GM19455 (cell line): ENCODE measurements around the gene ZNF335.
"Not testable (repeated sequence)": the region's sequence is repeated elsewhere in the genome, so short reads cannot be mapped to it uniquely, and the experiment has no call there.

ENCODE experiments used
- ATAC-seq: cut with Tn5 transposase; IDR thresholded peaks from one replicate; pipeline ENCODE4 v1.9.1; 2021; ENCODE audit not compliant: unreplicated experiment

Gene ZNF335

DNA sequence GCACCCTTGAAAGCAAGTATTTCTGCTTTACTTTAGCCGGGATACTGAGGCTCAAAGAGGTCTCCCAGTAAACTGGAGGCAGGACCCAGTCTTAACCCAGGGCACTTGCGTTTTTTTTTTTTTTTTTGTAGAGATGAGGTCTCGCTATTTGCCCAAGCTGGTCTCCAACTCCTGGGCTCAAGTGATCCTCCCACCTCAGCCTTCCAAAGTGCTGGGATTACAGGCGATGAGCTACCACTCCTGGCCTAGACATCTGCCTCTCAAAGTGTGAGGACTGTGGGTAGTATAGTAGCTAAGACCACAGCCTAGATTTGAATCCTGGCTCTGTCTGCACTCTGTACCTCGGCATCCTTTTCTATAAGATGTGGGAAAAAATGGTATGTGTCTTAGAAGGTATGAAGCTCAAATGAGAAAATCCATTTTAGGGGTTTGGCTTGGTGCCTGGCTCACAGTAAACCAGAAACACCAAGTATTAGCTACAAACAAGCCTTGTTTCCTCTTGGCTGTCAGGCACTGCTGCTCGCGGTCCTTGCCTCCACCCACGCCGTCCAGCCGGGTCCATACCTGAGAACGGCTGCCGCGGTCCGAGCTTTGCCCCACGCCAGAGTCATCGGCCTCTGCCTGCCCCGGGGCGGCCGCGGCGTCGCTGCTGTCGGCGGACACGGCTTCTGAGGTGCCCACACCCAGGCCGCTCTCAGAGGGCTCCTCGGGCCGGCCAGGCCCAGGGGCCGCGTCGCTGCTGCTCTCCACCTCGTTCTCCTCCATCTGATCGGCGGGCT lies 1.2 kb downstream of the ZNF335 start:
- ATAC-seq, result peak; percentile 5

GRCh38 chr20:45969712-45970634 lies 2.0 kb downstream of the ZNF335 start:
- no peak for ATAC-seq

GRCh38 chr20:45968801-45969711 lies 2.9 kb downstream of the ZNF335 start:
- ATAC-seq, result no peak

DNA sequence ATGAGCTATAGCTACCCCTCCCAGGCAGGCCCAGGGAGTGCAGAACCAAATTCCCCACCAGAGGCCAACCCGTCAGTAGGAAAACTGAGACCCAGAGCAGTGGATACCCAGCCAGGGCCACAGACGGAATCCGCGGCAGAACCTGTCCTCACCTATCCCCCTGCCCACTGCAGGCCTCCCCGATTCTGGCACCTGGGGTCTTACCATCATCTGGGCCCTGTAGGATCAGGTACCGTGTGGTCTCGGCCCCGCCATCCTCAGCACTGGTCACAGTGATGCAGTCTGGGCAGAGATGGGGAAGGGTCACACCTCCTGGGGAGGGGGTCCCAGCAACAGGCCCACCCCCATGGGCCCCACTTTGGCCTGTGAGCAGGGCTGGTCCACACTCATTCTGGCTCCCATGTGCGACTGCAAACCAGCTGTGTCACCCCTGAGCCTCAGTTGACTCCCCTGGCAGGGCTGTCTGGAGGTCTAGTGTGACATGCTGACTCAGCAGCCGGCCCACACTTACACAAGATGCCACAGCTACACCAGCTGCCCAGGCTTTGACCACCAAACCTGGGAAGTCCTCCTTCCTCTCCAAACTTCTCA lies 3.8 kb downstream of the ZNF335 start:
- no peak for ATAC-seq

DNA sequence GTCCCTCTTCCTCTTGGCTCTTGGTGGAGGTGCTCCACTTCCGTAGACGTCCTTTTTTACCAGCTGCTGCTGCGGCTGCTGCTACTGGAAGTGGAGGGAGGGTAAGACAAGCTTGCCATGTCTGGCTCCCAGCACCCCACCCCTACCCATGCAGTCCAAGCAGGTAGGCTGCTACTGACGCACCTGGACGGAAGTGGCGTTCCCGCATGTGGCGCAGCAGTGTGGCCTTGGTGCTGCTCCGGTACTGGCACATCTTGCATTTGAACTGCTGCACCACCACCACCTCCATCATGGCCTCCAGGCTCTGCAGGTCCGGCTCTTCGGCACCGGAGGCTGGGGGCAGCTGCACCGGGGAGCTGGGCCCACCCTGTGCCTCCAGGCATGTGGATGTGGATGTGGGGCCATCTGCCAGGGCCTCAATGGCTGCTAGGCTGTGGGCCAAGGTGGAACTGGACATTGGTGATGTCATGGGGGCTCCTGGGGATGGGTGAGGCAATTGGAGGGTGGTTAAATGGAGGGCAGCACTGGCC lies 4.4 kb downstream of the ZNF335 start:
- no peak for ATAC-seq

- ATAC-seq, result no peak
Observed at GRCh38 chr20:45965169-45966002, 6.6 kb downstream of the ZNF335 start.

- no peak for ATAC-seq
Observed at GRCh38 chr20:45964006-45964400, 8.0 kb downstream of the ZNF335 start.

DNA sequence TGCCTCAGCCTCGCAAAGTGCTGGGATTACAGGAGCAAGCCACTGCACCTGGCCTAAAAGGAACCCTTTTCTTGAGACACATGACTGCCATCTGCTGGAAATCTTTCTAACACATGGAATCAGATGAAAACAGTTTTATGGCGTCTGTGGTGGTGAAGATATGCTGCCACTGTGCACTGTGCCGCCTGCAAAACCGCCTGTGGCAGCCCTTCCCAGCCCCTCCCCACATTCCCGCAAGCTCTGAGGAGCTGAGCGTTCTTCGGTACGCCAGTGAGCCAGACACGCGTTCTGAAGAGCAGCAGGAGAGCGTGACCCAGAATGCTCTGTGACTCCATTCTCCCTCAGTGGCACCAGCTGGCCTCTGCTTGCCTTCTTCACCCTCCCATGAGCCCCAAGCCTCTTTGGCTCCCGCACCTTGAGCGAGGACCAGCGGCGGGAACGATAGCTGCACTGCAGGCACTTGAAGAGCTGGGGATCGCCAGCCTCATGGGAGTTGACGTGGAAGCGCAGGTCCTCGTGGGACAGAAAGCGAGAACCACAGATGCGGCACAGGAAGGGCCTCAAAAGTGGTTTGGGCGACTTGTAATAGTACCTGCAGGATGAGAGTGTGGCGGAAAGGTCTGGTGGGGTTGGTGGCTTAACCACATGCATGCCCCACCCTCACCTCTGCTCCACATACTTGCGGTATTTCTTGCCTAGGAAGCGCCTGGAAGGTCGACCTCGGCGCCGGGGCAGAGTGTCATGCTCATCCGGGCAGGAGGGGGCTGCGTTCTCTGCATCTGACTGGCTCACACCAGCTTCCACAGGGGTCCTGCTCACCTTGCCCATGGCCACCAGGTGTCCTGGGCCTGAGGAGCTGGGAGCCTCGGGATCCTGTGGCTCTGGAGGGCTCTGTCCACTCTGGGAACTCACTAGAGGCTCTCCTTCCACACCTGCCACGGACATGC lies 8.7 kb downstream of the ZNF335 start:
- no peak for ATAC-seq

- no peak for ATAC-seq
Observed at GRCh38 chr20:45962031-45962755, 9.8 kb downstream of the ZNF335 start.

GRCh38 chr20:45959956-45960630 lies 11.9 kb downstream of the ZNF335 start:
- no peak for ATAC-seq

DNA sequence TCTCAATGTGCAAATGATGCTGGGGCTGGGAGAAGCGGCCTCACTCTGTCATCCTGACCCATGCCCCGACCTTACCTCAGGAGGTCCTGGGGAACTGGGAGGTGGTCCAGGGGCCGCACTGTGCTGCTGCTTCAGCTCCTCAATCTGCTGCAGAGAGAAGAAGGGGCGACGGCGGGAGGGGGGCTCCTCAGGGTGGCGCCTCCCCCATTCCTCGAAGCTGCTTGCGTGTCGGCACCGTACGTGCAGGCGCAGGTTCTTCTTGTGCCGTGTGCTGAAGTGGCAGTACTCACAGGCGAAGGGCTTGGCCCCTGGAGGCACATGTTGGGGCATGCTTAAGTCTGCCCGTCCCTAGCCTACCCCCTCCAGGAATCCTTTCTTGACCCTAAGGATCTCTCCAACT lies 12.9 kb downstream of the ZNF335 start:
- ATAC-seq, result no peak

DNA sequence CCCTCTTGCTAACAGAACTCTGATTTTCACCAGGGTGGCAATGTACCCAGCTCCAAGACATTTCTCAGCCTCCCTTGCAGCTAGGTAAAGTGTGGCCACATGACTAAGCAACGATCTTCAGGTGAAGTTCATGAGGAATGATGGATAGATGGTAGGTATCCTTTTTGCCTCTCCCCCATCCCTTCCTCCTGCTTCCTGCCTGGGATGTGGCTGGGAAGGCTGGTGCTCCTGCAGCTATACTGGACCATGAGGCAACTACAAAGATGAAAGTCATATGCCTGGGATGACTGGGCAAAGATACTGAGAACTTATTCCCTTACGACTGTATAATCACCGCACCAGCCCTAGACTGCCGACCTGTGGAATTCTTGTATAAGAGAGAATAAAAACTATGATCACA lies 13.4 kb downstream of the ZNF335 start:
- ATAC-seq, result no peak

DNA sequence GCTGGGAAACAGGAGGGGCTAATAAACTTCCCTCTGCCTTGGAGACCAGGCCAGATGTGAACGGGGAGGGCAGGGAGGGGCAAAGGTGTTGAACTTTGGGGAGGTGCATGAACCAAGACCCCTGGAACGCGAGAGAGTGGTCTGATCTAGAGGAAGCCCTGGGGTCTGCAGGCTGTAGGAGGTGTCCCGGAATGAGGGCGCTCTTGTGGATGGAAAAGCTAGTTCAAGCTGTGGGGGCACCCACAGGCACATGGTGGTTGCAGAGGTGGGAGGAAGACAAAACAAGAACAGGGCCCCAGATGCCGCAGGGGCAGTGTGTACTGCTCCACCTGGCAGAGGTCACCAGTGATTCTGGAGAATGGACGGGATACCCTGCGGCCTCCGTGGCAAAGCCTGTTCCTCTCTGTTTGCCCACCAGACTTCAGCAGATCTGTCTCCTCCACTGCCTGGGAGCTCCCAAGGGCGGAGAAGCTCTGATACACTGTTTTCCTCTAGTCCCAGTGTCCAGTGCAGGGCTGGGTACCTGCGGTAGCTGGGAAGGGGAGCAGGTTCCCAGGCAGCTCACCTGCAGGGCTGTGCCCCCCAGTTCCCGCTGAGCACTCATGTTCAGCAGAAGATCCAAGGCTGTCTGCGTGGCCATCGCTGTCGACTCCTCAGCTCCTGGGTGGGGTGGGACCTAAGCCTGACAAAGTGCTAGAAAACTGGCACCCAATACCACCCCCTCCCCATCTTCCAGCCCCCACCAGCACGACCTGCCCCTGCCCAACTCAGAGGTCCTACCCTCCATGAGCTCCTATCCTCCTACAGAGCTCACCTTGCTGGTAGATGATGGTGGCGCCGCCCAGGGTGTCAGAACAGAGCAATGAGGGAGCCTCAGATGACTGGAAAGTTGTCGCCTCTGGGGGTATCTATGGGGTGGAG lies 14.7 kb downstream of the ZNF335 start:
- no peak for ATAC-seq

GRCh38 chr20:45956326-45956725 lies 15.7 kb downstream of the ZNF335 start:
- not testable (repeated sequence) for ATAC-seq

DNA sequence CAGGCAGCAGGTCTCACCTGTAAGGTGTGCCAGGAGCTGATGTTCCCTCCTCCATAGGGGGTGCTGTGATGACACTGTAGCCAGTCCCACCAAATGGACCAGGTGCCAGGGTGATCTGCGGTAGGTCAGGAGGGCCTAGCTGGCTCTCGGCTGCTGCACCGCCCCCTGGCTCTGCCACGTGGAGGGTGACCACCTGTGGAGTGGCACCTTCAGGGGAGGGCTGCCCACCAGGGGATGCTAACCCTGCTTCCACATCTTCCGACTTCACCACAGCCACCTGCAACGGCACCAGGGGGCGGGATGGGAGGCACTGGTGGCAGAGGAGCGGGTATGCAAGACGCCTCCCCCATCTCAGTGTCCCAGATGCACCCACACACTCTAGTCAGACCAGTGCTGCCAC lies 18.3 kb downstream of the ZNF335 start:
- ATAC-seq, result no peak

DNA sequence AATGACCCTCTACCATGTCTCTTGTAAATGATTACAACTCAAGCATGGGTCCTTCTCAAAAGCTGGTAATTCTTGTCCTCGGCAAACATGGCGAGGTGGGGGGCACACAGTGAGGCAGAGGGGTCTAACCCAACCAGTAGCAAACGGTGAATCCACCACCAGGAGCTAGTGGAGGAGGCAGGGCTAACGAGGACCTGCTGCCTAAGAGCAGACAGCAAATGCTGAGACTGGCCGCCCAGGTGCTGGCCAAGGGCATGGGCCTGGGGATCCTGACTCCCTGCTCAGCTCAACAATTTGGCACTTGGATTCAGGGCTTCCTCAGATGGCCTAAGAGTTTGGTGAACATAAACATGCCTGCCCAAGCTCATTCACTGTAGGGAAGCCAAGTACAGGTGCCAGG lies 19.1 kb downstream of the ZNF335 start:
- no peak for ATAC-seq
